ENCODE measurements around the gene GFM1. TPM values are rescaled to one million over a fixed set of nuclear protein-coding genes. Genes with fewer than 3 reads are reported as not detected.

The GFM1 gene
- polyA plus RNA-seq, 1 donor (not counting 4 experiments of a cell fraction or from before 2014, with no cell fraction given), result 35.9 TPM

DNA sequence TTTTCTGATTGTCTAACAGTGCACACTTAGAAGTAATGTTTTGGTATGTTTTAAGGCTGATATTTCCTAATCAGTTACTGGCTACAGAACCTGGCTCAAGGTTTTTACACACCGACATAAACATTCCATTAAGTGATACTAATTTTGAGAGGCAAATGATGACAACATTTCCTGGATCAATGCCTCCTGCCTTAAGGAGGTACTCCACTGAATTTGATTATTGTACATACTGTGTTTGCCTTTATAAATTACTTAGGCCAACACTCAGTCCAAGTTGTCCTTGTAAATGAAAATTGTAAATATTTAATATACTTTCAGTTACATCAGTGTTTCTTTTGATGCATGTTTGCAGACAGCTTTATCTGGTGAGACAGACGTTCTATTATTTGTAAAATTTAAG, 52.3 kb downstream of the GFM1 start:
- no peaks in the 10 kb centered on the region for H3K9me3 ChIP-seq (ENCODE audit: control insufficient read depth, low read depth, low read length)
- no peaks in the 10 kb centered on the region for H3K36me3 ChIP-seq (ENCODE audit: control insufficient read depth in 2 of 2, extremely low read depth in 1 of 2, insufficient read depth in 2 of 2, low read length in 2 of 2)
- H3K9ac ChIP-seq (ENCODE audit: control insufficient read depth, extremely low read depth, insufficient read depth, low read length), result no peak overlapping the region
- FAIRE-seq (no peak), DNase-seq (ENCODE audit: low read depth, low spot score) (no peak)
- no peak overlapping the region for H3K4me2 ChIP-seq (ENCODE audit: control insufficient read depth, extremely low read depth, insufficient read depth, low read depth, low read length)
- no peaks in the 10 kb centered on the region for H3K9me1 ChIP-seq (ENCODE audit: control insufficient read depth, extremely low read depth, insufficient read depth, low read length)
- no peak overlapping the region for H2AFZ ChIP-seq (ENCODE audit: control insufficient read depth, low read length)
- no peak overlapping the region for H3K27ac ChIP-seq (ENCODE audit: control insufficient read depth, insufficient read depth, low read length)
- no peak overlapping the region for H3K4me3 ChIP-seq (ENCODE audit: control insufficient read depth in 2 of 3, extremely low read depth in 1 of 3, insufficient read depth in 2 of 3, low read depth in 1 of 3, low read length in 3 of 3)
- no peaks in the 10 kb centered on the region for H3K4me1 ChIP-seq (ENCODE audit: control insufficient read depth, extremely low read depth, insufficient read depth, low read length)
- H4K20me1 ChIP-seq (ENCODE audit: control insufficient read depth, extremely low read depth, insufficient read depth, low read length), result no peaks in the 10 kb centered on the region
- no peaks in the 10 kb centered on the region for H3K79me2 ChIP-seq (ENCODE audit: control insufficient read depth, insufficient read depth, low read length)
- no peaks in the 10 kb centered on the region for H3K27me3 ChIP-seq (ENCODE audit: control insufficient read depth, extremely low read depth, insufficient read depth, low read length)
- TF ChIP-seq, protein P1, sequence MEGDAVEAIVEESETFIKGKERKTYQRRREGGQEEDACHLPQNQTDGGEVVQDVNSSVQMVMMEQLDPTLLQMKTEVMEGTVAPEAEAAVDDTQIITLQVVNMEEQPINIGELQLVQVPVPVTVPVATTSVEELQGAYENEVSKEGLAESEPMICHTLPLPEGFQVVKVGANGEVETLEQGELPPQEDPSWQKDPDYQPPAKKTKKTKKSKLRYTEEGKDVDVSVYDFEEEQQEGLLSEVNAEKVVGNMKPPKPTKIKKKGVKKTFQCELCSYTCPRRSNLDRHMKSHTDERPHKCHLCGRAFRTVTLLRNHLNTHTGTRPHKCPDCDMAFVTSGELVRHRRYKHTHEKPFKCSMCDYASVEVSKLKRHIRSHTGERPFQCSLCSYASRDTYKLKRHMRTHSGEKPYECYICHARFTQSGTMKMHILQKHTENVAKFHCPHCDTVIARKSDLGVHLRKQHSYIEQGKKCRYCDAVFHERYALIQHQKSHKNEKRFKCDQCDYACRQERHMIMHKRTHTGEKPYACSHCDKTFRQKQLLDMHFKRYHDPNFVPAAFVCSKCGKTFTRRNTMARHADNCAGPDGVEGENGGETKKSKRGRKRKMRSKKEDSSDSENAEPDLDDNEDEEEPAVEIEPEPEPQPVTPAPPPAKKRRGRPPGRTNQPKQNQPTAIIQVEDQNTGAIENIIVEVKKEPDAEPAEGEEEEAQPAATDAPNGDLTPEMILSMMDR (optimal IDR thresholded peaks at IDR 0.05 in 1 of 3, IDR thresholded peaks at IDR 0.05 in 1 of 3, conservative IDR thresholded peaks at IDR 0.05 in 1 of 3; ENCODE audit: extremely low read depth in 1 of 3, insufficient read depth in 2 of 3, low read length in 3 of 3), result no peak
- TF ChIP-seq EZH2 (IDR thresholded peaks at IDR 0.05; ENCODE audit: low read length), result no peak
- dilution Hi-C loops (cut with MboI; ENCODE audit: extremely low pct_ligation_motif_present, low sequenced_read_pairs), result no loop called here

GRCh38 chr3:158700559-158700958, 56.2 kb downstream of the GFM1 start:
- dilution Hi-C loops (cut with MboI; ENCODE audit: extremely low pct_ligation_motif_present, low sequenced_read_pairs), result no loop called here

More at GRCh38 chr3:158700559-158700958, 56.2 kb downstream of the GFM1 start:
- Histone ChIP-seq H2AFZ (ENCODE audit: control insufficient read depth, low read length) (no peak overlapping the region), H3K9me3 (ENCODE audit: control insufficient read depth, low read depth, low read length) (no peaks in the 10 kb centered on the region), H3K27ac (ENCODE audit: control insufficient read depth, insufficient read depth, low read length) (no peak overlapping the region), H3K79me2 (ENCODE audit: control insufficient read depth, insufficient read depth, low read length) (no peaks in the 10 kb centered on the region), H3K9ac (ENCODE audit: control insufficient read depth, extremely low read depth, insufficient read depth, low read length) (no peak overlapping the region), H3K36me3 (ENCODE audit: control insufficient read depth in 2 of 2, extremely low read depth in 1 of 2, insufficient read depth in 2 of 2, low read length in 2 of 2) (peaks cover 1 to 3% of the 10 kb centered on the region in 2 experiments), H3K4me3 (ENCODE audit: control insufficient read depth in 2 of 3, extremely low read depth in 1 of 3, insufficient read depth in 2 of 3, low read depth in 1 of 3, low read length in 3 of 3) (no peak overlapping the region), H3K9me1 (ENCODE audit: control insufficient read depth, extremely low read depth, insufficient read depth, low read length) (no peaks in the 10 kb centered on the region), H3K27me3 (ENCODE audit: control insufficient read depth, extremely low read depth, insufficient read depth, low read length) (no peaks in the 10 kb centered on the region), H3K4me2 (ENCODE audit: control insufficient read depth, extremely low read depth, insufficient read depth, low read depth, low read length) (no peak overlapping the region), H3K4me1 (ENCODE audit: control insufficient read depth, extremely low read depth, insufficient read depth, low read length) (no peaks in the 10 kb centered on the region), H4K20me1 (ENCODE audit: control insufficient read depth, extremely low read depth, insufficient read depth, low read length) (no peaks in the 10 kb centered on the region)
- no peak for DNase-seq (ENCODE audit: low read depth, low spot score)
- FAIRE-seq, result no peak
- TF ChIP-seq, protein P1 (optimal IDR thresholded peaks at IDR 0.05 in 1 of 3, IDR thresholded peaks at IDR 0.05 in 1 of 3, conservative IDR thresholded peaks at IDR 0.05 in 1 of 3; ENCODE audit: extremely low read depth in 1 of 3, insufficient read depth in 2 of 3, low read length in 3 of 3), result no peak
- TF ChIP-seq EZH2 (IDR thresholded peaks at IDR 0.05; ENCODE audit: low read length), result no peak
